Memory B cell (primary cell): ENCODE data around the gene EIF3I.
"Not testable (repeated sequence)": the region's sequence is repeated elsewhere in the genome, so short reads cannot be mapped to it uniquely, and the experiment has no call there.

Experiments
- ATAC-seq: fragments of 150-1000 bp; cut with Tn5 transposase; 2 replicates; pipeline ENCODE4 v1.10.0; 2021; ENCODE audit warnings: low read depth, mild to moderate bottlenecking, moderate library complexity
- DNase-seq, 2 donors: peaks; one replicate each; pipeline ENCODE4 v3.0.0; 2022; ENCODE audit warnings: low spot score in 2 of 2
- H3K27ac Mint-ChIP-seq: one replicate; pipeline ENCODE4 v1.8.0; 2022; ENCODE audit warnings: mild to moderate bottlenecking, moderate library complexity, mixed read lengths
- H3K27me3 Mint-ChIP-seq: one replicate; pipeline ENCODE4 v1.8.0; 2022; ENCODE audit warnings: mixed read lengths
- H3K36me3 Mint-ChIP-seq: one replicate; pipeline ENCODE4 v1.8.0; 2022; ENCODE audit warnings: mild to moderate bottlenecking, mixed read lengths
- H3K4me1 Mint-ChIP-seq: one replicate; pipeline ENCODE4 v1.8.0; 2022; ENCODE audit warnings: mixed read lengths
- H3K4me3 Mint-ChIP-seq: one replicate; pipeline ENCODE4 v1.8.0; 2022; ENCODE audit warnings: mild to moderate bottlenecking, moderate library complexity, mixed read lengths
- H3K9me3 Mint-ChIP-seq: one replicate; pipeline ENCODE4 v1.8.0; 2022; ENCODE audit warnings: mixed read lengths

Gene EIF3I

DNA sequence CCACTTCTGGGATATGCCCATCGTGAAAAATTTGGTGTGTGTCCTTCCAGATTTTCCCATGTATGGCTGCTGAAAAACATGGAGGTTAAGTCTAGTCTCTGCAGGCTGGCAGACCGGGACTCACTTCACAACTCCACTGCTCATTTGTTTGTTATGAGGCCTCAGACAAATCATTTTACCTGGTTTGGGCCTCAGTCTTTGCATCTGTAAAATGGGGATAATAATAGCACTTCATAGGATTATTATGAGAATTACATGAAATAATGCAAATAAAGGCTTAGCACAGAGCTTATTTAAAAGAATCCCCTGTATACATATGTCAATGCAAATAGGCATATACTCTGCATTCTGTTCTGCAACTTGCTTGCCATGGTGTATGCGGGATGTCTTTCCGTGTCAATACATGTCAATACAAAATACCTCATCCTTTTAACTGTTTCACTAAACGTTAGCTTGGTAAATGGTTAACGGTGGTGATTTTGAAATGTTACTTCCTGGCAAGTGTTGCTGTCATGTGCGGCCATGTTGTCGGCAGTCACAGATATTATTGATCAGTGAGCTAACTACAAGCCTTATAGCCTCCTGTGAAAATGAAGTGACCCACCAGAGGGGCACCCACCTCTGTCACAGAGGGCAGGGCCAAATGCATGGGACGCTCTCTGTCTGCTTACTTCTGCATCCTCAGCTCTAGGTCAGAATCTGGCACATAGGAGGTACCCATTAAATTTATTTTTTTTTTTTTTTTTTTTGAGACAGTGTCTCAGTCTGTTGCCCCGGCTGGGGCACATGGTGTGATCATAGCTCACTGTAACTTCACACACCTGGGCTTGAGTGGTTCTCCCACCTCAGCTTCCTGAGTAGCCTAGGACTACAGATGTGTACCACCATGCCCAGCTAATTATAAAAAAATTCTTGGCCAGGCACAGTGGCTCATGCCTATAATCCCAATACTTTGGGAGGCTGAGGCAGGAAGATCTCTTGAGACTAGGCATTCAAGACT is 33.2 kb downstream of the EIF3I start:
- peak overlapping the region; percentile 81 for H3K27ac Mint-ChIP-seq

DNA sequence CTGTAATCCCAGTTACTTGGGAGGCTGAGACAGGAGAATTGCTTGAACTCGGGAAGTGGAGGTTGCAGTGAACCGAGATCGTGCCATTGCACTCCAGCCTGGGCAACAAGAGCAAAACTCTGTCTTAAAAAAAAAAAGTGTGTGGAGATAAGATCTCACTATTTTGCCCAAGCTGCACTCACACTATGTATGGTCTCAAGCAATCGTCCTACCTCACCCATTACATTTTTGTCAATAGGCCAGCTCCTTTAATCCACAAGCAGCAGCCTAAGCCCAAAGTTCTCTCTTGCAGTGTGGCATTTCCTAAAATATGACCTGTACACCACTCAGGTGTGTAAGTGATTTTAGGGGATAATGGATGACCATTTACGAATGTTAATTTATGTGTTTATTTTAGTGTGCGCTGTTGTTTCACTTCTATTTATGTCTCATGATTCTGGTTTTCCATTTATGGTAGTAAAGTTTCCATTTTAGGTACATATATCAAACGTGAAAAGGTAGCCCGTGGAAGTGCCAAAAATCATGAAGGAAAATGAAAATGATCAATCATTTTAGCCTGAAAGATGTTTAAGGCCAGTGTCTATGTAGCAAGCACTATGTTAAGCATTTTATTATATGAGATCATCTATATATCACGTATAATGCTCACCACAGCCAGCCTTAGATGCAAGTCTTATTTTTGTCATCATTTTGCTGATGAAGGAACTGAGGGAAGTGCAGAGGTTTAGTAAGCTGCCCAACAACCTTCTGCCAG is 34.4 kb downstream of the EIF3I start:
- ATAC-seq: no peak
- no peaks in the 10 kb centered on the region for H3K36me3 Mint-ChIP-seq

More for the DNA sequence above, 33.2 kb downstream of the EIF3I start:
- no peak for DNase-seq
- H3K36me3 Mint-ChIP-seq: no peaks in the 10 kb centered on the region
- no peaks in the 10 kb centered on the region for H3K9me3 Mint-ChIP-seq
- no peaks in the 10 kb centered on the region for H3K27me3 Mint-ChIP-seq
- peaks cover 34% of the 10 kb centered on the region for H3K4me1 Mint-ChIP-seq
- ATAC-seq: peak; percentile 54
- peak overlapping the region; percentile 32 for H3K4me3 Mint-ChIP-seq

DNA sequence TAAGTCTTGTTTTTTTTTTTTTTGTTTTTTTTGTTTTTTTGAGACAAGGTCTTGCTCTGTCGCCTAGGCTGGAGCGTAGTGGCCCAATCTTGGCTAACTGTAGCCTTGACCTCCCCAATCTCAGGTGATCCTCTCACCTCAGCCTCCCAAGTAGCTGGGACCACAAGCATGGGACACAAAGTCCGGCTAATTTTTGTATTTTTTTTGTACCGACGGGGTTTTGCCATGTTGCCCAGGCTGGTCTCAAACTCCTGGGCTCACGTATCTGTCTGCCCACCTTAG is 35.0 kb downstream of the EIF3I start:
- H3K27me3 Mint-ChIP-seq: no peaks in the 10 kb centered on the region
- DNase-seq (no peak), ATAC-seq (no peak)
- no peaks in the 10 kb centered on the region for H3K36me3 Mint-ChIP-seq
- no peaks in the 10 kb centered on the region for H3K9me3 Mint-ChIP-seq
- no peak overlapping the region for H3K4me3 Mint-ChIP-seq
- H3K27ac Mint-ChIP-seq: no peak overlapping the region
- H3K4me1 Mint-ChIP-seq: peaks cover 20% of the 10 kb centered on the region

More for the DNA sequence above, 34.4 kb downstream of the EIF3I start:
- DNase-seq: no peak
- Mint-ChIP-seq H3K9me3 (no peaks in the 10 kb centered on the region), H3K4me1 (peaks cover 25% of the 10 kb centered on the region), H3K4me3 (peak overlapping the region; percentile 60), H3K27me3 (no peaks in the 10 kb centered on the region), H3K27ac (peak overlapping the region; percentile 83)

DNA sequence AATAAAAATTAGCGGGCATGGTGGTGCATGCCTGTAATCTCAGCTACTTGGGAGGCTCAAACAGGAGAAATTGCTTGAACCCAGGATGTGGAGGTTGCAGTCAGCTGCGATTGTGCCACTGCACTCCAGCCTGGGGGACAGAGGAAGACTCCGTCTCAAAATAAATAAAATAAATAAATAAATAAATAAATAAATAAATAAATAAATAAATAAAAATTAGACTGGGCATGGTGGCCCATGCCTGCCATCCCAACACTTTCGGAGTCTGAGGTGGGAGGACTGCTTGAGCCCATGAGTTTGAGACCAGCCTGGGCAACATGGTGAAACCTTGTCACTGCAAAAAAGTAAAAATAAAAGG is 41.0 kb downstream of the EIF3I start:
- not testable (repeated sequence) for H3K9me3 Mint-ChIP-seq, DNase-seq, H3K27me3 Mint-ChIP-seq, H3K4me3 Mint-ChIP-seq, H3K36me3 Mint-ChIP-seq, H3K27ac Mint-ChIP-seq, ATAC-seq
- H3K4me1 Mint-ChIP-seq: peaks cover 24% of the 10 kb centered on the region

DNA sequence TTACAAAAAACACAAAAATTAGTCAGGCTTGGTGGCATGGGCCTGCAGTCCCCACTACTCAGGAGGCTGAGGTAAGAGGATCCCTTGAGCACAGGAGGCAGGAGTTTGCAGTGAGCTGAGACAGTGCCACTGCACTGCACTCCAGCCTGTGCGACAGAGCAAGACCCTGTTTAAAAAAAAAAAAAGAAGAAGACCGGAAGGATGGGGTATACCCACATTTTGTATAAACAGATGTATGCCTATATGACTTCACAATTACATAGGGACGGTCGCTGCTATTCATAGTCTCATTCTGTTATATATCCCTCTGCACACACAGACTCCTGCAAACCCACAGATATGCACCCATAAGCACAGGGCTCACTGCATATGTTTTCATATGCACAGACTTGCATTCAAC is 41.5 kb downstream of the EIF3I start:
- peak; percentile 91 for ATAC-seq
- Mint-ChIP-seq H3K27me3 (no peaks in the 10 kb centered on the region), H3K9me3 (no peaks in the 10 kb centered on the region), H3K4me1 (peaks cover 24% of the 10 kb centered on the region), H3K36me3 (peaks cover 3% of the 10 kb centered on the region), H3K27ac (peak overlapping the region; percentile 35), H3K4me3 (peak overlapping the region; percentile 59)
- DNase-seq: no peak

DNA sequence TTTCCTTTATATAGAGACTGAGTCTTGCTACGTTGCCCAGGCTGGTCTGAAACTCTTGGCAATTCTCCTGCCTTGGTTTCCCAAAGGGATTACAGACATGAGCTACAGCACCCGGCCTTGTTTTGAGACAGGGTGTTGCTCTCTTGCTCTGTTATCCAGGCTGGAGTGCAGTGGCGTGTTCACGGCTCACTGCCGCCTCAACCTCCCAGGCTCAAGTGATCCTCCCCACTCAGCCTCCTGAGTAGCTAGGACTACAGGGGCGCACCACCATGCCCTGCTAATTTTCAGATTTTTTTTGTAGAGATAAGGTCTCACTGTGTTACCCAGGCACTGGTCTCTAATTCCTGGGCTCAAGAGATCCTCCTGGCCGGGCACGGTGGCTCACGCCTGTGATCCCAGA is 43.6 kb downstream of the EIF3I start:
- Mint-ChIP-seq H3K27ac (no peak overlapping the region), H3K36me3 (peaks cover 3% of the 10 kb centered on the region), H3K4me3 (no peak overlapping the region), H3K4me1 (peaks cover 24% of the 10 kb centered on the region), H3K27me3 (no peaks in the 10 kb centered on the region), H3K9me3 (no peaks in the 10 kb centered on the region)
- DNase-seq (no peak), ATAC-seq (no peak)

DNA sequence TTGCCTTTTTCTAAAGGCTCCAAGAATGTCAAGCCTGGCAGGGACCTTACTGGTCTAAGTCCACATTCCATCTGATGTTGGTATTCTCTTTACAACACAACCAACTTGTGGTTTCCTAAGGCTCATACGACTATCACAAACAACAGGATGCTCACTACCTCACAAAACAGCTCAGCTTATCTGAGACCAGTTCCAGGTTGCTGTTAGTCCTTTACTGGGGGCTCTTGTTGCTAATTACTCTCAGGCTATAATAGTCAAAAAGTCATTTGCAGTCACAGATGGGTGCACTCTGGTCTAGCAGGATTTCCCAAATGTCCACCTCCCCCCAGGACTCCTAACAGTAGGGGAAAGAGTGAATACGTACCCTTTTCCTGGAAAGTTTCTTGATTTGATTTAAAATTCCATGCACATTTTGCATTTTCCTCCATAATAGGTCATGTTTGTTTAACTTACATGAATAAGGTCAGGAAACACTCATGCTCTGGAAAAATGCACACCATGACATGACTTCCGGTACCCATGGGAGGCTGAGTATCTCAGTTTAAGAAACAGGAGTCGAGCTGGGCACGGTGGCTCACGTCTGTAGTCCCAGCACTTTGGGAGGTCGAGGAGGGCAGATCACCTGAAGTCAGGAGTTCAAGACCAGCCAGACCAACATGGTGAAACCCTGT is 44.8 kb downstream of the EIF3I start:
- H3K9me3 Mint-ChIP-seq: no peaks in the 10 kb centered on the region

DNA sequence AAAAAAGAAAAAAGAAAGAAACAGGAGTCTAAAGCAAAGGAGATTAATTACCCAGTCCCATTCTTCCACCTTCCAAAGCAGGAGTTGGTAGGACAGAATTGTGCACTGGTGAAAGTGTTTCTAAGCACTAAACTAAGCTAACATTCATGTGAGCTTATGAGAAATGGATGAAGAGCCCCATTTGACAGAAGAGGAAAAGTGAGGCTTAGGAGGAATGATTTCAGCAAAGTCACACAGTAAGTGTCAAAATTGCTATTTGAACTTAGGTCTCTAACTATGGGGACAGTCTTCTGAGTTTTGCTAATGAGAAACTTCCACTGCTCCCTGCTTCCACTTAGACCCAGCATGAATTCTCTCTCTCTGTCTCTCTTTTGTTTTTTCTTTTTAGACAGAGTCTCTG is 47.5 kb downstream of the EIF3I start:
- peaks cover 3% of the 10 kb centered on the region for H3K36me3 Mint-ChIP-seq
- no peak for DNase-seq
- H3K27me3 Mint-ChIP-seq: no peaks in the 10 kb centered on the region
- ATAC-seq: no peak
- H3K4me1 Mint-ChIP-seq: peaks cover 35% of the 10 kb centered on the region
- no peaks in the 10 kb centered on the region for H3K9me3 Mint-ChIP-seq
- no peak overlapping the region for H3K27ac Mint-ChIP-seq
- no peak overlapping the region for H3K4me3 Mint-ChIP-seq

More for the DNA sequence above, 44.8 kb downstream of the EIF3I start:
- peaks cover 3% of the 10 kb centered on the region for H3K36me3 Mint-ChIP-seq
- H3K4me1 Mint-ChIP-seq: peaks cover 24% of the 10 kb centered on the region
- no peaks in the 10 kb centered on the region for H3K27me3 Mint-ChIP-seq
- ATAC-seq (no peak), DNase-seq (no peak)
- peak overlapping the region; percentile 16 for H3K27ac Mint-ChIP-seq
- no peak overlapping the region for H3K4me3 Mint-ChIP-seq

DNA sequence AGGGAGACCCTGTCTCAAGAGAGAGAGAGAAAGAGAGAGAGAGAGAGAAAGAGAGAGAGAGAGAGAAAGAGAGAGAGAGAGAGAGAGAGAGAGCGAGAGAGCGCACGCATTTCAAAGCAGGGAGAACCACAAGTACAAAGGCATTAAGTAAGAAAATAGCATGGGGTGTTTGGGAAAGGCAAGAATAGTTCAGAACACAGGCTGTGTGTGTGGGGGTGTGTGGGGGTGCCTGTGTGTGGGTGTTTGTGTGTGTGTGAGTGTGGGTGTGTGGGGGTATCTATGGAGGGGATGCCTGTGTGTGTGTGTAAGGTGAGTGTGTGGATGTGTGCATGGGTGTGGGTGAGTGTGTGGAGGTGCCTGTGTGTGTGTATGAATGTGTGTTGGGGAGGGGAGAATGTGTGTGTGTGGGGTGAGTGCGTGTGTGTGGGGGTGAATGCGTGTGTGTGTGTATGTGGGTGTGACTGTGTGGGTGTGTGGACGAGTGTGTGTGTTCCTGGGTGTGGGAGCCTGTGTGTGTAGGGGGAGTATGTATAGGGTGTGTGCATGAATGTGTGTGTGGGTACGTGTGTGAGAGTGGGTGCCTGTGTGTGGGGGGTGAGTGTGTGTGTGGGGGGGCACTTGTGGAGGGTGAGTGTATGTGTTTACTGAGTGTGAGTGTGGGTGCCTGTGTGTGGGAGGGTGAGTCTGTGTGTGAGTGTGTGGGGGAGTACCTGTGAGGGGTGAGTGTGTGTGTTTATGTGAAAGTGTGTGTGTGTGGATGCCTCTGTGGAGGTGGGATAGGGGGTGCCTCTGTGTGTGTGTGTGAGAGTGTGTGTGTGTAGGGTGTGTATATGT is 50.6 kb downstream of the EIF3I start:
- no peak for DNase-seq
- Mint-ChIP-seq H3K27ac (peak overlapping the region; percentile 33), H3K4me1 (peaks cover 24% of the 10 kb centered on the region), H3K4me3 (peak overlapping the region; percentile 0), H3K9me3 (no peaks in the 10 kb centered on the region), H3K36me3 (peaks cover 7% of the 10 kb centered on the region), H3K27me3 (no peaks in the 10 kb centered on the region)
- ATAC-seq: no peak

DNA sequence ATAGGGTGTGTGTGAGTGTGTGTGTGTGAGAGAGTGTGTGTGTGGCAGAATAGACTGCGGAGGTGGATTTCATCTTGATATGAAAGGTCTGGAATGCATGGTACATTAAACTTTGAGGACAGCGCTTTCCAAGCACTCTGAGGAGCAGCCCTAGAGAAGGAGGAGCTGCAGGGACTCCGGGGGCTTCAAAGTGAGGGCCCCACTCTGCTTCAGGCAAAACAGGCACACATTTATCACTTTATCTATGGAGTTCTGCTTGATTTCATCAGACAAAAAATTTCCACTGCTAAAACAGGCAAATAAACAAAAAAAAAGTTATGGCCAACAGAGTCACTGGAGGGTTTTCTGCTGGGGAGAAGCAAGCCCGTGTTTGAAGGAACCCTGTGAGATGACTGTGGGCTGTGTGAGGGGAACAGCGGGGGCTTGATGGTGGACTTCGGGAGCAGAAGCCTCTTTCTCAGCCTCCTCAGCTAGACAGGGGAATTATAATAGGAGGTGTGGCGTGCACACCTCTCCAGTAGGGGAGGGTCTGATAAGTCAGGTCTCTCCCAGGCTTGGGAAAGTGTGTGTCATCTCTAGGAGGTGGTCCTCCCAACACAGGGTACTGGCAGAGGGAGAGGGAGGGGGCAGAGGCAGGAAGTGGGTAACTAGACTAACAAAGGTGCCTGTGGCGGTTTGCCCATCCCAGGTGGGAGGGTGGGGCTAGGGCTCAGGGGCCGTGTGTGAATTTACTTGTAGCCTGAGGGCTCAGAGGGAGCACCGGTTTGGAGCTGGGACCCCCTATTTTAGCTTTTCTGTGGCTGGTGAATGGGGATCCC is 51.4 kb downstream of the EIF3I start:
- DNase-seq (no peak), ATAC-seq (peak; percentile 81)
- H3K27ac Mint-ChIP-seq: peak overlapping the region; percentile 33
- H3K36me3 Mint-ChIP-seq: peaks cover 10% of the 10 kb centered on the region
- peaks cover 24% of the 10 kb centered on the region for H3K4me1 Mint-ChIP-seq
- H3K9me3 Mint-ChIP-seq: no peaks in the 10 kb centered on the region
- H3K27me3 Mint-ChIP-seq: no peaks in the 10 kb centered on the region
- H3K4me3 Mint-ChIP-seq: peak overlapping the region; percentile 65

DNA sequence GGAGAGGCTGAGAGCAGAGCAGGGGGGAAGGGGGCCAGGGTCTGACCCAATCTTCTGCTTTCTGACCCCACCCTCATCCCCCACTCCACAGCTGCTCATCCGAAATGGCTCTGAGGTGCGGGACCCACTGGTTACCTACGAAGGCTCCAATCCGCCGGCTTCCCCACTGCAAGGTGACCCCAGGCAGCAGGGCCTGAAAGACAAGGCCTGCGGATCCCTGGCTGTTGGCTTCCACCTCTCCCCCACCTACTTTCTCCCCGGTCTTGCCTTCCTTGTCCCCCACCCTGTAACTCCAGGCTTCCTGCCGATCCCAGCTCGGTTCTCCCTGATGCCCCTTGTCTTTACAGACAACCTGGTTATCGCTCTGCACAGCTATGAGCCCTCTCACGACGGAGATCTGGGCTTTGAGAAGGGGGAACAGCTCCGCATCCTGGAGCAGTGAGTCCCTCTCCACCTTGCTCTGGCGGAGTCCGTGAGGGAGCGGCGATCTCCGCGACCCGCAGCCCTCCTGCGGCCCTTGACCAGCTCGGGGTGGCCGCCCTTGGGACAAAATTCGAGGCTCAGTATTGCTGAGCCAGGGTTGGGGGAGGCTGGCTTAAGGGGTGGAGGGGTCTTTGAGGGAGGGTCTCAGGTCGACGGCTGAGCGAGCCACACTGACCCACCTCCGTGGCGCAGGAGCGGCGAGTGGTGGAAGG is 52.6 kb downstream of the EIF3I start:
- DNase-seq (no peak), ATAC-seq (no peak)
- Mint-ChIP-seq H3K27me3 (no peaks in the 10 kb centered on the region), H3K4me1 (peaks cover 24% of the 10 kb centered on the region), H3K36me3 (peaks cover 12% of the 10 kb centered on the region), H3K27ac (no peak overlapping the region), H3K9me3 (no peaks in the 10 kb centered on the region), H3K4me3 (no peak overlapping the region)

DNA sequence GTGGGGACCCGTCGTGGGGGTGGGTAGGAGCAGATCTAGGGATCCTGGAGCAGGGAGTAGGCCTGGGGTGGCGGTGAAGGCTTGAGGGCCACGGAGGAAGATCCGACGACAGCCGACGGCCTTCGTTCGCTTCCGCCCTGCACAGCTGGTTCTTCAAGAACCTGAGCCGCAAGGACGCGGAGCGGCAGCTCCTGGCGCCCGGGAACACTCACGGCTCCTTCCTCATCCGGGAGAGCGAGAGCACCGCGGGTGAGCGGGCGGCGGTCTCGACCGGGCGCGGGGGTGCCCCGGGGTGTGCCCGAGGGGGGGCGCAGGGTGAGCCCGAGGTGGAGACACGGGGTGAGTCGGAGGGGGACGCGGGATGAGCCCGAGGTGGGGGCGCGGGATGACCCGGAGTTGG is 53.2 kb downstream of the EIF3I start:
- no peak for ATAC-seq
- no peak overlapping the region for H3K4me3 Mint-ChIP-seq

More for the DNA sequence above, 53.2 kb downstream of the EIF3I start:
- H3K27me3 Mint-ChIP-seq: no peaks in the 10 kb centered on the region
- no peak overlapping the region for H3K27ac Mint-ChIP-seq
- peaks cover 24% of the 10 kb centered on the region for H3K4me1 Mint-ChIP-seq
- no peak for DNase-seq
- no peaks in the 10 kb centered on the region for H3K9me3 Mint-ChIP-seq
- peaks cover 15% of the 10 kb centered on the region for H3K36me3 Mint-ChIP-seq
